Stimulated activated CD4-positive, alpha-beta T cell treated with anti-CD3 and anti-CD28 coated beads, TNF-alpha, amount 100 ng/mL, for 4 hours (primary cell): Measurements from ENCODE around the gene PDXP.
A peak's percentile ranks its signal among the peaks of the same experiment; 100 is the strongest.
"Not testable (repeated sequence)": the region's sequence is repeated elsewhere in the genome, so short reads cannot be mapped to it uniquely, and the experiment has no call there.

ENCODE experiments used
- DNase-seq, 3 experiments: peaks; one replicate each; pipeline ENCODE4 v3.0.0-alpha.2; 2020; ENCODE audit warnings: low read depth in 3 of 3

Gene PDXP, protein sequence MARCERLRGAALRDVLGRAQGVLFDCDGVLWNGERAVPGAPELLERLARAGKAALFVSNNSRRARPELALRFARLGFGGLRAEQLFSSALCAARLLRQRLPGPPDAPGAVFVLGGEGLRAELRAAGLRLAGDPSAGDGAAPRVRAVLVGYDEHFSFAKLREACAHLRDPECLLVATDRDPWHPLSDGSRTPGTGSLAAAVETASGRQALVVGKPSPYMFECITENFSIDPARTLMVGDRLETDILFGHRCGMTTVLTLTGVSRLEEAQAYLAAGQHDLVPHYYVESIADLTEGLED

DNA sequence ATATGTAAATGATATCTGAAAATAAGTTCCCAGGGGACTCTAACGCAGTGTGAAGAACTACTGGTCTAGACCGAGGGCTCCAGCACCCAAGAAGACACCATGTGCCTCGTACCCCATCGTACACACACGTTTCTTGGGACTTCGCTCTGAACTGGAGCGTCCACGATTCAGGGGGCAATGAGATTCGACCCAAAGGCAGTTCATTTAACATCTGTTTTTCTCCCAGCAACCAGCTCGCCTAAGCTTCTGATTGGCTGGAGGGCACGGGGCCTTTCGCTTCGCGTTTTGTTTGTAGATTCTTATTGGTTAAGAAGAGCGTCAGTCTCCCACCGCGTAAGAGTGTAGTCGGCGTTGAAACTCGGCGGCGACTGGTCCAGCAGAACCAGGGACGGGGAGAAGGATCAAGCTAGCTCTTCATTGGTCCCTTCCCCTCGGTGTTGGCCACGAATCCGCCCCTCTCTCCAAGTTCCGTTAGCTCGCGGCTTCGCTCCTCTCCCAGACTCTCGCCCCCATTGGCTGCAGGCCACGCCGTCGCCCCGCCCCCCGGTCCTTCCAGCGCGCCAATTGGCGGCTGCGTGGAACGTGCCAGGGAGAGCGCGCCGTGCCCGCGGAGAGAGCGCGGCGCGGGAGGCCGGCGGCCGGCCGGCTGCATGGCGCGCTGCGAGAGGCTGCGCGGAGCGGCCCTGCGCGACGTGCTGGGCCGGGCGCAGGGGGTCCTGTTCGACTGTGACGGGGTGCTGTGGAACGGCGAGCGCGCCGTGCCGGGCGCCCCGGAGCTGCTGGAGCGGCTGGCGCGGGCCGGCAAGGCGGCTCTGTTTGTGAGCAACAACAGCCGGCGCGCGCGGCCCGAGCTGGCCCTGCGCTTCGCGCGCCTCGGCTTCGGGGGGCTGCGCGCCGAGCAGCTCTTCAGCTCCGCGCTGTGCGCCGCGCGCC lies at the start of gene PDXP:
Gene PDXP, plus strand, starts transcription at position 591 of the 933 bp plus-strand sequence. Its CDS starts 60 bp downstream, at position 651.
- peak; percentile 97 to 99 (median 97) for DNase-seq

DNA sequence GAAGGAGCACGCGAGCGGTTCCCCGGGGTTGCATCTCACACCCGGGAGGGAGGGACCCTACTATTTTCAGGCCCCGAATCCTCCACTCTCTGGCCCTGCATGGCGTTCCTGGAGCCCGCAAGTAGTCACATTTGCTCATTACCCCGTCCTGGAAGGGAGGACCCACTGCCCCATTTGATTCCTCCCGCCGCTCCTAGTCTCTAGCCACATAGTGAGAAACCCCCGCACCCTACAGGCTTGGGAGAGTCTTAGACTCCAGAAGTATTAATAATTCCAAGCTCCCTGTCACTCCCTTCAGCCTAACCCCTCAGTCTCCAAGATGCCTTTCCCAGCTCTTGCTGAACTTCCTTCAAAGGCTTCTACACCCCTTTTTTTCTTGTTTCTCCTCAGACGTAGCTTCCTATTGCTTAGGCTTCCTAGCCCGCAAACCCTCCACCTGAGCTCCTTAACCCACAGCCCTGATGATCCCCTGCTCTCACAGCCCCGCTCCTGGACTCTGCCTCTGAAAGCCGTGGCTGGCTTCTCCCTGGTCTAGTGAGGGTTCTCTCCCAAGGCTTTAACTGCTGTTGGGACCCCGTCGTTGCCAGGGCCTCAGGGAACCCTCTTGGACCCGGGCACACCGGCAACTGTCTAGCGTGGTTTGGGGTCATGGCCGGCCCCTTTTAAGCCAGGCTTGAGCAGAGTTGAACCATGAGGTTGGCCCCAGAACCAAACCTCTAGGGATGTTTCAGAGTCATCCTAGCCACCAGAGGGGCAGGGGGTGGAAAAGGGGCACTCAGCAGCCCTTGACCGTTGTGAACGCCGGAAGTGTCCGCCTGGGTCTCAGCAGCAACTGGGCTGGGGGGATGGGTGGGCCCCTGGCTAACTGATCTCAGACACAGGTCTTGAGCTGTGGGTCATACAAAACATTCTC lies 49.0 kb upstream of the PDXP start:
- DNase-seq: no peak

DNA sequence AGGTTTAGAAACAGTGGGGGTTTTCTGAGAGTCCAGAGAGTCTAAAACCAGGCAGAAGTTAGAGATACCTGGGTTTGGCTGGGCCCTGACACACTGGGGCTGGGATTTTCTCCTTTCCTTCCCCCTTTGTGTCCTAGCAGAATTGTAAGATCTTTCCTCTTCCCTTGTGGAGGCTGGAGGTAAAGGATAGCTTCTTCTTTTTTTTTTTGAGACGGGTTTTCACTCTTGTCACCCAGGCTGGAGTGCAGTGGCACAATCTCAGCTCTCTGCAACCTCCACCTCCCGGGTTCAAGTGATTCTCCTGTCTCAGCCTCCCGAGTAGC lies 48.4 kb upstream of the PDXP start:
- DNase-seq: not testable (repeated sequence)

DNA sequence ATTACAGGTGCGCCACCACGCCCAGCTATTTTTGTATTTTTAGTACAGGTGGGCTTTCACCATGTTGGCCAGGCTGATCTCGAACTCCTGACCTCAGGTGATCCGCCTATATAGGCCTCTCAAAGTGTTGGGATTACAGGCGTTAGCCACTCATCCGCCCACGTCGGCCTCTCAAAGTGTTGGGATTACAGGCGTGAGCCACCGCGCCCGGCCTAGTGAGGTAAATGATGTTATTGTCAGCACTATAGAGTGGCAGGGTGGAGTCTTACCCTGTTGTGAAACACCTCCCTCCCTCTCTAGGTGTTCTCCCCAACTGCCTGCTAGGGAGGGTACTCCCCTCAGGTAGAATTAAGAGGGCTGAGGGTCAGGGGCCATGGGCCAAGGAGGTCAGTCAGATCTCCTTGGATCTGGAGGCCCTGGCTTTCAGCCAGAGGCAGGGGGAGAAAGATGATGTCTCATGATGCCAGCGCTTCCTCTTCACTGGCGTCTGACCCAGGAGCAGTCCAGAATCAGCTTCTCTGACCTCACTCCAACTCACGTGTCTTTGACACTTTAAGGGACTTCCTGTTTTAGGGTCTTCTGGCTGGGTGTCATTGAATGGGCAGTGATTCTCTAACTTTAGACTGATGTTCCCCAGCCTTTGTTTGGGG lies 47.9 kb upstream of the PDXP start:
- DNase-seq: no peak

DNA sequence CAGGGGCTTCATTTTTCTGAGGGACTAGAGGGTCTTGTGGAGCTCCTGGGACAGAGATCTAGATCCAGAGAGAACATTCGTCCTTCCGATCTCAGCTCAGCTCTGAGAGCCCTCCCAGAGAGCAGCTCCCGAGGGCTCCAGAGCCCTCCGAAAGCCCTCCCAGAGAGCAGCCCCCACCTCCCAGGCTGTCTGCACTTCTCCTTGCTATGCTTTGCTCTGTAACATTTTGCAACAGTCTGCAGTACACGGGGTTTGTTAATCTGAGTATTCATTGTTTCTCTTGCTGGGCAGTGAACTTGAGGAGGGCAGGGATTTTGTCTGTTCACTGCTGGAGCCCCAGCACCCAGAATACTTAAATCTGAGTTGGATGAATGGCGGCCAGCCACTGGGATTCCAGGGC lies 47.3 kb upstream of the PDXP start:
- no peak for DNase-seq

DNA sequence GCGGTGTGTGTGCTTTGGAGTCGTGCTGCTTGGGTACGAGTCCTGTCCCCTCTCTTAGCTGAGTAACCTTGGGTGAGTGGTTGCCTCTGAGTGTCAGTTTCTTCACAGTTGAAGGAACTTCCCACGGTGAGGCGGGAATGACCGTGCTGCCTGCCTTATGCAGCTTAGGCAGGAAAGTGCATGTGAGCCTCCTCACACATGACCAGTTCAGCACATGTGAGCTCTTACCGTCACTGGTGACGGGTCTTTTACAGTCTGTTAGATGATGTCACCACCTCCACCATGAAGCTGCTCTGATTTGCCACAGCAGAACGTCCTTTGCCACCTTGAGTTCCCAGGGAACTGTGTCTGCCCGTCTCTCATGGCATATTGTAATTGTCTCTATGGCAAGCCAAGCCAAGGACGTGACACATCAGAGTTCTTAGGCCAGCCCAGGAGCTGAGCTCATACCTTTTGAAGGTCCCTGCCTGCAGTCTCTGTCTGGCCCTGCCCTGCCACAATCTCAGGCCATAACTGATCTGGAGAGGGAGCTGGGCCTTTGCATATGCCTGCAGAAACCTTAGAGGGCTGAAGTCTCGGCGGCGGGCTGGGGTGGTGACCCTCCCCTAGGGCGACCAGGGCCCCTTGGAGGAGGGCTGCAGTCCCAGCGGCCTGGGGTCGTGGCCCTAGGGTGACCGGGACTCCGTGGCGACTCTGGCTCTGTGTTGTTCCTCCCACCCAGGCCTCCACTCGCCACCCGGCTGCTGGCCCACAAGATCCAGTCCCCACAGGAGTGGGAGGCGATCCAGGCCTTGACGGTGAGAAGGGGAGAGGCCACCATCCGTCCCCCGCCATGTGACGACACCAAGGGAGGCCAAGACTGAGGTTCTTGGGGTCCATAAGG lies 42.1 kb upstream of the PDXP start:
- DNase-seq: no peak

DNA sequence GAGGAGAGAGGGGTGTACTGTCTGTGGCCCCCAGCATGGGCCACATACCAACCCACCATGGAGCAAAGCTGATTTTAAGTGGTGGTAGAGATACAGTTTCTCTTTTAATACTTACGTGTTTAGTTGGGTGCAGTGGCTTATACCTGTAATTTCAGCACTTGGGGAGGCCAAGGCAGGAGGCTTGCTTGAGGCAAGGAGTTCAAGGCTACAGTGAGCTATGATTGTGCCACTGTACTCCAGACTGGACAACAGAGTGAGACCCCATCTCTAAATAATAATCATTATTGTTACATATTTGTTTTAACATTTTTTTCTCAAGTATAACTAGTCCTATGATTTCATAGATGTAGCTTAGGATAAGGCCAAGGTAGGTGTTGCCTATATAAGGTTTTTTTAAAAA lies 41.1 kb upstream of the PDXP start:
- DNase-seq: no peak

DNA sequence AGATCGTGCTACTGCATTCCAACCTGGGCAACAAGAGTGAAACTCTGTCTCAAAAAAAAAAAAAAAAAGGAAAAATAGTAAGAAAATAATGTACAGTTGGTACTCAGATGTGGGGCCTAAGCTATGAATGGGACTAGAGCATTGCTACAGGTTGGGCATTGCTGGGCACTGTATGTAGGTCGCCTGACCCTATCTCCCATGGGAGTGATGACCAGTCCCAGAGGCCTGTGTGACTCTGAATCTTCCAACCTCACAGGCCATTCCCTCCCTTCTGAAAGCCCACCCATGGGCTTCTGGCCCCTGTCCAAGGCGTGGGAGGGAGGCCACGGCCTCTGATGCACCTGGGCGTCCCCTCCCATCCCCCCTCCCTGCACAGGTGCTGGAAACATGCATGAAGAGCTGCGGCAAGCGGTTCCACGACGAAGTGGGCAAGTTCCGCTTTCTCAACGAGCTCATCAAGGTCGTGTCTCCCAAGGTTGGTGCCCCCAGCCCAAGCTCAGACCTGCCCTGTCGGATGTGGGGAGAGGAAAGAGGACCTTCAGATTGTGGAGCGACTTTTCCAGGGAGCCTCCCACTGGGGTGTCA lies 40.4 kb upstream of the PDXP start:
- no peak for DNase-seq

DNA sequence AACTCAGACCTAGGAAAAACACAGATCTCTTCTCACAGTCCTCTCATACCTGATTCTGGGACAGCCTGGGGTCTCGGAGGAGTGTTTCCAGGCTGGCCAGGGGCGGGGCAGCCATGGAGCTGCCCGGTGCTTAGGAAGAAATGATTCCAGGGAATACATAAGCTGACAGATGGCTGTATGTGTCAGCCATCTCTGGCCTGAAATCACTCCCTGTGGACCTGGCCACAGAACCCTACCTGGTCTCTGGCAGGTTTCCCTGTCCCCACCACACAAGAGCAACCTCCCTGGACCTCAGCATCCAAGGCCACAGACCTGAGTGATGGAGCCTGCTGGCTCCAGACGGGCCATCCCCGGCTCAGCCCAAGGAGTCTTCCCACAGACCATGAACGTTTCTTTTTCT lies 39.8 kb upstream of the PDXP start:
- no peak for DNase-seq

DNA sequence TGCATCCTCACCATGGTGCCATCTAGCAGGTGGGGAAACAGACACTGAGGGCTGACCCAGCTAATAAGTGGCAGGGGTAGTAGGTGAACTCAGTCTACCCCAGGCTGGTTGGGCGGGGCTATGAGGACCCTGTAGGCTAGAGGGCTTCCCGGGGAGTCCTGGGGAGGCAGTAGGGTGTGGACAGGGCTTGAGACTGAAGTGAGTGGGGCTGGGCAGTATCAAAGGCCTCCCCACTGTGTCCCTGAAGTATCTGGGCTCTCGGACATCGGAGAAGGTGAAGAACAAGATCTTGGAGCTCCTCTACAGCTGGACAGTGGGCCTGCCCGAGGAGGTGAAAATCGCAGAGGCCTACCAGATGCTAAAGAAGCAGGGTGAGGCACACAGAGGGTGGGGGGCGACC lies 38.5 kb upstream of the PDXP start:
- no peak for DNase-seq

DNA sequence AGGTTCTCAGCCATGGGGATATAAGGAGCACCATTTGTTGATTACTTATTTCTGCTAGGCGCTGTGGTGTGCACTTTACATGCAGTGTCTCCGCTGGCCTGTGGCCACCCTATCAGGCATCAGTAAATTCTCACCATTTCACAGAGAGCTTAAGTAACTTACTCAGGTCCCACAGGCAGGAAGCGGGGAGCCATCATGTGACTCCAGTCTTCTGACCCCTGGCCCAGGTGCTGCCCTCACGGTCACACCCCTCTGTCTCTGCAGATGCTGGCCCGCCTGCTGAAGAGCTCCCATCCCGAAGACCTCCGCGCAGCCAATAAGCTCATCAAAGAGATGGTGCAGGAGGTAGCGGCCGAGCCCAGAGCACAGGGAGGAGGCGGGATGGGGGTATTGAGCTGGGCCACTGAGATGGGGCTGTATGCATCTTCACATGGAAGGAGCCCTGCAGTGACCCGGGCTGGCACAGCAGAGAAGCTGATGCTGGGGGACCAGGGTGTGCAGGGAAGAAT lies 37.1 kb upstream of the PDXP start:
- no peak for DNase-seq

DNA sequence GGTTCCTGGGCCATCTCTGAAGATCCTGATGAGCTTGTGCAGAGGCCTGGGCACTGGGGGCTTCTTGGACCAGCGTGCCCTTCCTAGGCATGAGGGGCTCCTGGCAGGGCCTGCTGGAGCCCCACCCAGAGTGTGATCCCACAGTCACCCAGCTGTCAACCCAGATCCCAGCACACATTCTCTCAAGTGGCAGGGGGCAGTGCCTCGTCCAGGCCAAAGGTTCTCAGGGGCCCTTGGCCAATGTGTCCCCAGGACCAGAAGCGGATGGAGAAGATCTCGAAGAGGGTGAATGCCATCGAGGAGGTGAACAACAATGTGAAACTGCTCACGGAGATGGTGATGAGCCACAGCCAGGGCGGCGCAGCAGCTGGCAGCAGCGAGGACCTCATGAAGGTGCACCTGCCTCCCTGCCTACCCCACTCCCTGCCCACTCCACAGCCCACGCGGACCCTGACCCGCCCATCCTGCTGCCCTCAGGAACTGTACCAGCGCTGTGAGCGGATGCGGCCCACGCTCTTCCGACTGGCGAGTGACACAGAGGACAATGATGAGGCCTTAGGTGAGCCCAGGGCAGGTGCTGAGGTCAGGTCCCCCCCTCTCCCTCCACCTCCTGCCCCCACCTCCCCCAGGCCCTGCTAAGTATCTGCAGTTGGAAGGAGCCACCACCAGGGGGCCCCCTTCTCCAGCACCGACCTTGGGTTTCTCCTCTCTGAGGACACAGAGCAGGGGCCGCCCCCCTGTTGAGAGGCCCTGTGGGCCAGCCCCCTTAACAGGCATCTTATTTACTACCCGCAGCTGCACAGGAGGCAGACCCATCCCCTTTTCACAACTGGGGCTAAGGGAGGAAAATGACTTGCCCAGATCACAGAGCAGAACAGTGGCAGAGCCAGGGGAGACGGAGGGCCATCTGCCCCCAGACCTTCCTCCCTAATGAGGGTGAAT lies 35.2 kb upstream of the PDXP start:
- peak in 2 of 3 experiments; percentile 55 to 63 for DNase-seq

DNA sequence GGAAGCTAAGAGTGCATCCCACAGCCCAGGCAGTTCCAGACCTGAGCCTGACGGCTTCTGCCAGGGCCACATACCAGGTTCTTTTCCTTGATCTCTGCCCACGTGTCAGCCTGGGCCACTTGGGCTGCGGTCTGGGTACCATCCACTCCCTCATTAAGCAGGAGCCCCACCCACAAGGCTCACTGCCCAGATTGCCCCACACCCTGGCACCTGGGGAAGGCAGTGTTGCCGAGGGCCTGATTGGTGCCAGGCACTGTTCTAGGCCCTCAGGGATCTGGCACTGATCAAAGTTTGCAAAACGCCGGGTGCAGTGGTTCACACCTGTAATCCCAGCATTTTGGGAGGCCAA lies 34.5 kb upstream of the PDXP start:
- no peak for DNase-seq

DNA sequence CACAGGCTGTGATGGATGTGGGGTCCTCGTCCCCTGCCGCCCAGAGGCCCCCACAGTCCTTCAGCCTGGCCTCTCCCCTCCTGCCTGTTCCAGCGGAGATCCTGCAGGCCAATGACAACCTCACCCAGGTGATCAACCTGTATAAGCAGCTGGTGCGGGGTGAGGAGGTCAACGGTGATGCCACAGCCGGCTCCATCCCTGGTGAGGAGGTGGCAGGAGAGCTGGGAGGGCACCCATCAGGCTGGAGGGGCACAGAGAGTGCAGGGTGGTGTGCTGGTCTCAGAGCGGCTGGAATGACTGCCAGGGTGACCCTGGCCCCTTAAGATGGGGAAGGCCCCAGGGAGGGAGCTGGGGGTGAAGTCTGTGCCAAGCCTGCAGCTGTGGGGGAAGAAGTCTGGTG lies 33.6 kb upstream of the PDXP start:
- DNase-seq: no peak

DNA sequence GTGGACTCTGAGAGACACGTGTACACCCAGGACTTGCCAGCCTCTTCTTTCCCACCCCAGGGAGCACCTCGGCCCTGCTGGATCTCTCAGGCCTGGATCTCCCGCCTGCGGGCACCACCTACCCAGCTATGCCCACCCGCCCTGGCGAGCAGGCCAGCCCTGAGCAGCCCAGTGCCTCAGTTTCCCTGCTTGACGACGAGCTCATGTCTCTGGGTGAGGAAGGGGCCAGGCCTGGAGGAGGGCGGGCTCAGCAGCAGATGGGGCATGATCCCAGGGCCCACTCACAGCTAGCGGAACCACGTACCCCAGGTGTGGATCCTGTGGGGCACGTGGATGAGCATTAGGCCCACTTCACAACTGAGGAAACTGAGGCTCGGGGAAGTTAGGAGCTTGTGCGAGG lies 32.8 kb upstream of the PDXP start:
- no peak for DNase-seq

DNA sequence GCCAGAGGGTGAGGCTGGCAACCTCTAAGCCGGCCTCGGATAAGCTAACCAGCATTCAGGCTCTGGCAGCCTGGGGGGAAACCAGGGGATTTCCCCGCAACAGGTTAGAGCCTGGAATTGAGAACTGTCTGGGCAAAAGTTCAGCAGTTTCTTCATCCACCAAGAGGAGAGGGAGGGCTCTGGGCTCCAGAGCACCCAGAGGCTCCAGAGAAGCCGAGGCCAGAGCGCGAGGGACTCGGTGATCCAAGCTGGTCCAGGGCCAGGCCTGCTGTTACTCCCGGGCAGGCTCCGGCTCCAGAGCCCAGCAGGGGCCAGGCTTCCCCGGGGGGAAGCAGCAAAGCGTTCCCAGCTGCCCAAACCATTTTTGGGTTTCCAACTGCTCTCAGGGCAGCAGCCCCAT lies 32.4 kb upstream of the PDXP start:
- DNase-seq: no peak

DNA sequence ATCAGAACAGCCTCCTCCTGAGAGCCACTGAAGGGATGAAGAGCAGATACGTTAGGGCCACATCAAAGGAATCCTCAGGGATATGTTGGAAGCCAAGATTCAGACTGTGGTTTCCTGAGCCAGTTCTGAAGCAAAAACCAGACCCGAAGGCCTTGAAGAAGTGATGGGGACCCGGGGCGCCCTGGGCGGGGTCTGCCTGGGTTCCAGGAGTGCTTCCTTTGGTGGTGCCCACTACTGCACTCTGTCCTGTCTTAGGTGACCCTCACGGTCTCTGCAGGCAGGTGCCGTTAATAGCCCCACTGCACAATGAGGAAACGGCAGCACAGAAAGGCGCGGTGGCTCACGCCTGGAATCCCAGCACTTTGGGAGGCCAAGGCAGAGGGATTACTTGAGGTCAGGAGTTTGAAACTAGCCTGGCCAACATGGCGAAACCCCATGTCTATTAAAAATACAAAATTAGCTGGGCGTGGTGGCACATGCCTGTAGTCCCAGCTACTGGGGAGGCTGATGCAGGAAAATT lies 31.9 kb upstream of the PDXP start:
- DNase-seq: no peak

DNA sequence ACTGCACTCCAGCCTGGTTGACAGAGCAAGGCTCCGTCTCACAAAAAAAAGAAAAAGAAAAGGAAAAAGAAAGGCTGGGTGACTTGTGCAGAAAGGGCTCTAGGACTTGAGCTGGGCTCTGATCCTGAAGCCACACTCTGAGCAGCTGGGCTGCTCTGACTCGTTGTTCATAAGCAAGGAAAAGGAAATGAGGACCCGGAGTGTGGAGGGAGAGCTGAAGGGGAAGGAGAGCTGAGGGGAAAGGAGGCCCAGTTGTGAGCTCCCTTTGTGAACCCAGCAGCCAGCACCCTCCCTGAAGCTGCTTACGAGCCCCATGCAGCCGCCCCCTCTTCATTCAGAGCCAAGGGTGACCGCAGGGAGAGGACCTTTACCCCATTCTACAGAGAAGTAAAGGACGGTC lies 31.4 kb upstream of the PDXP start:
- no peak for DNase-seq

DNA sequence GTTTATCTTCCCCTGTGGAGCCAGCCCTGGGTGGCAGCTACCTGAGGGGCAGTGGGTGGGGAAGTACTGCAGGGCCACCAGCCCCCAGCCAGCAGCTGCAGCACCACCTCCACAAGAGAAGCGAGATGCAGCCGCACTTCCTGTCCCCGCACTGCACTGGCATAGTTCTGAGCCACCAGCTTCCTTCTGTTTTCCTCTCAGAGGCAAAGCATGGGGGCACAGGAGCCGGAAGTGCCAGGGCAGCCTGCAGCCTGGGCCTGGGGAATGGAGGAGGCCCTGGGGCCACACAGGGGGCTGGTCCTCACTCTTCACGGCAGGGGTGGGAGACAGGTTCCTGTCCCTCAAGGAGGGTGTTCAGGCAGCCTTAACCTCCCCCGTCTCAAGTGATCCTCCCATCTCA lies 31.0 kb upstream of the PDXP start:
- no peak for DNase-seq
